Smooth muscle cell of the umbilical artery (primary cell): ENCODE data around the gene KCNB1. TPM values are rescaled to one million over a fixed set of nuclear protein-coding genes. Genes with fewer than 3 reads are reported as not detected.

Experiments
- total RNA-seq: library from RNA; depleted of rRNA; stranded (reverse); fragments of >200 nt; gene quantifications from 2 replicates; pipeline ENCODE4 v1.2.3, GENCODE V29; 2014

Gene KCNB1
- total RNA-seq, result not detected in 2 replicates

GRCh38 chr20:49482621-49483017 is at the start of gene KCNB1:
TSS of gene KCNB1 (minus strand) at chr20:49482668. CDS start at chr20:49482480, 188 bp downstream.

Other genes with a start within 250 kb of the KCNB1 start
- gene ZNFX1, start 204.6 kb downstream of the KCNB1 start, total RNA-seq, result 26.7 and 44.2 TPM in 2 replicates
- 5.6 and 28.5 TPM in 2 replicates for gene PTGIS, start 85.5 kb upstream of the KCNB1 start, total RNA-seq
- 66.3 and 78.1 TPM in 2 replicates for gene B4GALT5, start 231.2 kb upstream of the KCNB1 start, total RNA-seq